HFF-Myc (cell line): ENCODE measurements around the gene FEZF2.

Experiments
- DNase-seq: peaks from one replicate; pipeline ENCODE4 v3.0.0-alpha.2; 2011; ENCODE audit warnings: low read depth; ENCODE audit errors: extremely low read depth
- H3K4me3 ChIP-seq: replicated peaks from 2 replicates; pipeline ENCODE4 v1.5.1; 2011; ENCODE audit warnings: low read depth, mild to moderate bottlenecking, control low read depth, low read length
- TF ChIP-seq, protein P1 (sequence below): IDR thresholded peaks from 2 replicates; pipeline ENCODE4 v1.5.1; 2012; ENCODE audit warnings: mild to moderate bottlenecking, low read depth, low read length, control low read depth; ENCODE audit errors: missing control alignments

Gene FEZF2

DNA sequence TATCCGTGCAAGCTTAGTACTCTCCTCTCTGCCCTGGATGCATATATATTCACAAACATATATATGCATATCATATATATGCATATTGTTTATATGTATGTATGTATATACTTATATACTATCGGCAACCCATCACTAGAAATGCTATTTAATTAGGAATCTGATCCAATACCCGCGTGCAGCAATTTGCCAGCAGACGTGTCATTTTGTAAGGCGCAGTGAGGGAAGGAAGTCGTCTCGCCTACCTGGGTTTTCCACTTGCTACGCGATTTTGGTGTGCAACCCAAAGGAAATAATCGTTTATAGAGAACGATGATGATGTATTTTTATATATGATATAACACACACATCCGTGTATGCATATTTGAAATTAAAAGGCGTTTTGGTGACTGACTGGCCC is 5.6 kb upstream of the FEZF2 start:
- TF ChIP-seq, protein P1, sequence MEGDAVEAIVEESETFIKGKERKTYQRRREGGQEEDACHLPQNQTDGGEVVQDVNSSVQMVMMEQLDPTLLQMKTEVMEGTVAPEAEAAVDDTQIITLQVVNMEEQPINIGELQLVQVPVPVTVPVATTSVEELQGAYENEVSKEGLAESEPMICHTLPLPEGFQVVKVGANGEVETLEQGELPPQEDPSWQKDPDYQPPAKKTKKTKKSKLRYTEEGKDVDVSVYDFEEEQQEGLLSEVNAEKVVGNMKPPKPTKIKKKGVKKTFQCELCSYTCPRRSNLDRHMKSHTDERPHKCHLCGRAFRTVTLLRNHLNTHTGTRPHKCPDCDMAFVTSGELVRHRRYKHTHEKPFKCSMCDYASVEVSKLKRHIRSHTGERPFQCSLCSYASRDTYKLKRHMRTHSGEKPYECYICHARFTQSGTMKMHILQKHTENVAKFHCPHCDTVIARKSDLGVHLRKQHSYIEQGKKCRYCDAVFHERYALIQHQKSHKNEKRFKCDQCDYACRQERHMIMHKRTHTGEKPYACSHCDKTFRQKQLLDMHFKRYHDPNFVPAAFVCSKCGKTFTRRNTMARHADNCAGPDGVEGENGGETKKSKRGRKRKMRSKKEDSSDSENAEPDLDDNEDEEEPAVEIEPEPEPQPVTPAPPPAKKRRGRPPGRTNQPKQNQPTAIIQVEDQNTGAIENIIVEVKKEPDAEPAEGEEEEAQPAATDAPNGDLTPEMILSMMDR = no peak
- H3K4me3 ChIP-seq = no peak overlapping the region
- no peak for DNase-seq

DNA sequence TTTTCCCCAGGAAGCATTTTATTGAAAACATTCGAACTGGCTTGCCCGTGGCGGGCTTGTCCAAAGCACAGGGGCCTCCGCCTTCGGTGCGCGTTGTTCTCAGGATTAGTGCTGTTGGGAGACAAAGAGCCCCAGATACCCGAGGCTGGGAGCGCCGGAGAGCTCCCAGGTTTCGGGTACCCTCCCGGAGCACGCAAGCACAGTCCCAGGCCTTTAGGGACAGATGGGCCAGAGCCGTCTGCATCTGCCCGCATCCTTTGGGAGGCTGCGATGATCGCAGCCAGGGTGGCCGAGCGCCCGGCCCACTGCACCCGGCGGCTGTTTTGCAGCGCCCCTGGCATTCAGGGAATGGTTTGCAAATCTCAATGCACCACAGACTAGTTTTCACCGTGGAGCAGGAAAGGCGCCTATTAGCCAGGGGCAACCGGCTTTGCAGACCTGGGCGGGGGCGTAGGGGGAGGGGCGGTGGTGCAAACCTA is 5.0 kb upstream of the FEZF2 start:
- TF ChIP-seq, protein P1 = no peak
- no peak overlapping the region for H3K4me3 ChIP-seq
- DNase-seq = no peak

DNA sequence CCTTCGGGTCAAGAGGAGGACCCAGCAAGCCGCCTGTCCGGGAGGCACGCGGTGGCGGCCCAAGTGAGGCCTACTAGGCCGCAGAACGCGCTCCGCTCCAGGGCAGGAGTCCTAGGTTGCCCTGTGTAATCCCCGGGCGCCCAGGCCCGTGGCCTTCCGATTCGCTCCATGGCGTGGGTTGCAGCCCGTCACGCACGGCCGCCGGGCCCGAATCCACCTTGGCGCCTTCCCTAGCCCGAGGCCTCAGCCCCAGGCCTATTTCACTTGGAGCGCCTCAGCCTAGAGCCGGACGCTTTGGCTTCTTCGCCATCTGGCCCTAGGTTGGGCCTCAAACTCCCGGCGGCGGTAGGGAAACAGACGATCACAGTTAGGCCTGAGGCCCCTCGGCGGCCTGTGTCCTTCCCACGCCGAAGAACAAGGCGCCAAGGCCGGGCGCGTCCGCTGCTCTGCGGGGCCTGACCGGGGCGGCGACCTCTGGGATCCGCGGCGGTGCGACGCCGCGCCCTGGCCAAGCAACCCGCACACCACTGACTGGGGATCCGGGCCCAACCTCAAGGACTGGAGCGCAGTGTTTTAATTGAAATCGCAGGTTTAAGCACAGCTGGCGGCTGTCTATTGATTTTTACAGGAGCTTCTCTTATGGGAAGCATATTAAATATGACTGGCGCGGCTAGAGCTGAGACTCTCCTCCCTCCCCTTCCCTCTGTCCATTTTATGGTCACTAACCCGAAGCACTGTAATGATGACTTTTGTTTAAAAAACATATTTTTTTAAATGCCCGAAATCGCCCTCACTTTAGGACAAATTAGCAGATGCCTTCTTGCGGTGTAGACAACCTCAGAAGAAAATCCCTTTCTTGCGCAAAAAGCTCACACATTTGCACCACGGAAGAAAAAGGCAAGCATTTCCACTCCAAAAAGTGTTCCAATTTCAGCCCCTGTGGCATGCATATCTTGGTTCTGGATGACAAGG is 3.8 kb upstream of the FEZF2 start:
- TF ChIP-seq, protein P1 = no peak
- no peak overlapping the region for H3K4me3 ChIP-seq
- DNase-seq = no peak

DNA sequence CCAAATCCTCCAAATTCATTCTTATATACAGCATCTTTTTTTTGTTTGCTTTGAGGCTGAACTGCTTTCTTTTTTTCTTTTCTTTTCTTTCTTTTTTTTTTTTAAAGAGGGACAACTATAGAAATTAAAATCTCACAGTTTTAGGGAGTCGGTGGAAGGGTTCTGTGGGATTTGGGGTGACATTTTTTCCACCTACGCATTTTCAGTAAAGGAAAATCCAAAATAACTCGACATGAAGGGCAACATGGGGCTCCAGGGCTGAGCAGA is 3.0 kb upstream of the FEZF2 start:
- TF ChIP-seq, protein P1 = no peak
- no peak overlapping the region for H3K4me3 ChIP-seq

DNA sequence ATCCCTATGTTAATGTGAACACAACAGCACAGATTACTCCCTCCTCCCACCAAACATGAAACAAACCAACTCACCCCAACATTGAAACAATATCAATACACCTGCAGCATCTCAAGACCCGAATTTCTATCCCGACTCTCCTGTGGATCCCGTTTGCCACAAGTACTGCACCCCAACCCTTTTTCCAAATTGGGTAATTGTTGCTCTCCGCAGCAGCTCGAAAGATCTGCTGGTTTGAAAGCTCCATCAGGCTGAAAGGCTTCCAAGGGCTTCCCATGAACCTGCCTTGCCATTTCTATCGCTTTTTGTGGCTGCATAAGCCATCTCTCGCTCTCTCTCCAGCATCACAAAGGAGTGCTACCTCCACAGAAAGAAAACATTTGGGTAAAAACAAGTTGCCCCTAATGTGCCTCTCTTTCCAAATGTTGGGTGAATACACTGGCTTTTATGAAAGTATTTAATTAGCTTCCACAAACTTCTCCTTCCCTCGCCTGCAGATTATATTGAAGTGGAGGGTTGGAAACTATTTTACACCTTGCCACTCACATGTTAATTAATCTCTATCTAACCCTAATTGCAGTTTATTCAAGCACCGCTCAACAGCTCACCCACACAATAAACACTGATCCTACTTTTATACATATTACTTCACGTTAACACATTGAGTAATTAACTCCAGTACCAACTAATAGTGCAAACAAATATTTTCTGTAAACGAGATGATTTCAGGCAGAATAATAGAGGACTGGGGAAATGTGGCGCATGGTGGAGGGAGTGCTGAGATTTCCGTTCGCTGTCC is 2.5 kb upstream of the FEZF2 start:
- TF ChIP-seq, protein P1 = no peak
- no peak overlapping the region for H3K4me3 ChIP-seq
- DNase-seq = no peak

More for the DNA sequence above, 3.0 kb upstream of the FEZF2 start:
- DNase-seq = no peak

DNA sequence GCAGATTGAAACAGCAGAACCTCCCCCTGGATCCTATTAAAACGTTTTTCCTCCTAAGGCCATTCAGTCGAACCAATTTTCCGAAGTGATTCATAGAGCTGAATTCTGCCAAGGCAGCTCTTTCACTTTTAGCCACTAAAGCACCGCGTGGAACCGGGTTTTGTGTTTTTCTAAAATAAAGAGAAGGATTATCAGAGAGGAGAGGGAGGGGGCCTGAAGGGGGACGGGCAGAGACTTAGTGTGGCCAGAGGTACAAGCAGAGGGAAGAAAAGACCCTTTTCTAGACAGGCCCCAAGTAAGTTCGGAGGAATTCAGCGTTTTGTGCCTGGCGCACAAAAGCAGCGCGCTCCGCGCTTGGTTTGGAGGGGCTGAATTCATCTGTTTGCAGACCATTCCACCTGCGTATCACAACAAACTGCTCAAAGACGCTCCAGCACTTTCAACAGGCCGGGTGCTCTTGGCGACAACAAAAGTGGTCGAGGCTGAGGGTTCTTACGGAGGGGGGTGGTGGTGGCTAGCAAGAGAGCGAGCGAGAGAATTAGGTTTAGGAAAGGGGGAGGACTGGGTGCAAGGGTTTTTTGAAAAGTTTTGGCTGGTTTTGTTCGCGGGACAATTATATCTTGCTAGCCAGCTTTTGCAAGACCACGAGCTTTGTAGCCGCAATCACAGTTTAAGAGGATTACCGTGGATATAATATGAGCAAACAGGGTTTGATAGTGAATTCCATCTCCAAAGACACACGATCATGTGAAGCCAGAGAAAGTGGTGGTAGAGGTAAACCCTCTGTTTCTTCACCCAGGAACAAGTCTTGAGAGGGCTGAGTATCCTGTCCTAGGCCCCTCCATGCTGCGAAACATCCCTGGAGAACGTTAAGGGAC is 1.2 kb upstream of the FEZF2 start:
- DNase-seq = no peak
- TF ChIP-seq, protein P1 = no peak
- no peak overlapping the region for H3K4me3 ChIP-seq
